Measurements from ENCODE around the gene ZFP36.

DNA sequence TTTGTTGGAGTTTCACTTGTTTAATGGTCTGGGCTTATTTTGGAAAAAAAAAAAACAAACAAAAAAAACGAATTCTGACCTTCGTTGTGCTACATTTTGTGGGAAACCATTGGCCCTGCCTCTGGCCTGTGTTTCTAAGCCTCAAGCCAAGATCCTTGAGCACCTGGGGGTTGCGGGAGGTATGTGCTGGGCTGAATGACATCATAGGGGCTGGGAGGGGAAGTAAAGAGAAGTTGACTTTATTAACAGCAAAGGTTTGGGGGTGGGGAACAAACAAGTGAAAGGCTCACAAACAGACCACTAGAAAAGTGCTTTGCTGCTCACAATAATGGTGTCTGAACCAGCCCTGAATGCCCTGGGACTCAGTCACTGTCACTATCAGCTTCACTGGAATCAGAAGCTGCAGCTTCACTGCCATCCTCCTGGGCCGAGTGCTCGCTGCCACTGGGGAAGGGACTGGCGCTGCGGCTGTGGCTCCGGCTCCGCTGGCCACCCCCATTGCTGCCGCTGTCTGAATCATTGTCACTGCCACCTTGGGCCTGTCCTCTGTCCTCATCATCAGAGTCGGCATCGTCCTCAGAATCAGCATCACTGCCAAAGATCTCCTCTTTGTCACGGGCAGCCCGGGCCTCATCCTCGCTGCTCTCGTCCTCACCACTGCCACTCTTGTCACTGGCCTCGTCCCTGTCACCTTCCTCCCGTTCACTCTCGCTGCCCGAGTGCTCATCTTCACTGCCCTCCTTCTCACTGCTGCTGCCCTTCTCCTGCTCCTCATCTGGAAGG is 20.8 kb upstream of the ZFP36 start:
- TF ChIP-seq, protein P1, sequence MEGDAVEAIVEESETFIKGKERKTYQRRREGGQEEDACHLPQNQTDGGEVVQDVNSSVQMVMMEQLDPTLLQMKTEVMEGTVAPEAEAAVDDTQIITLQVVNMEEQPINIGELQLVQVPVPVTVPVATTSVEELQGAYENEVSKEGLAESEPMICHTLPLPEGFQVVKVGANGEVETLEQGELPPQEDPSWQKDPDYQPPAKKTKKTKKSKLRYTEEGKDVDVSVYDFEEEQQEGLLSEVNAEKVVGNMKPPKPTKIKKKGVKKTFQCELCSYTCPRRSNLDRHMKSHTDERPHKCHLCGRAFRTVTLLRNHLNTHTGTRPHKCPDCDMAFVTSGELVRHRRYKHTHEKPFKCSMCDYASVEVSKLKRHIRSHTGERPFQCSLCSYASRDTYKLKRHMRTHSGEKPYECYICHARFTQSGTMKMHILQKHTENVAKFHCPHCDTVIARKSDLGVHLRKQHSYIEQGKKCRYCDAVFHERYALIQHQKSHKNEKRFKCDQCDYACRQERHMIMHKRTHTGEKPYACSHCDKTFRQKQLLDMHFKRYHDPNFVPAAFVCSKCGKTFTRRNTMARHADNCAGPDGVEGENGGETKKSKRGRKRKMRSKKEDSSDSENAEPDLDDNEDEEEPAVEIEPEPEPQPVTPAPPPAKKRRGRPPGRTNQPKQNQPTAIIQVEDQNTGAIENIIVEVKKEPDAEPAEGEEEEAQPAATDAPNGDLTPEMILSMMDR (IDR thresholded peaks at IDR 0.05; ENCODE audit: low read length), result no peak
- TF ChIP-seq EZH2 (optimal IDR thresholded peaks at IDR 0.05; ENCODE audit: low read depth, low read length), result no peak
